ENCODE measurements around the gene PIK3C2G.
"Not testable (repeated sequence)": the region's sequence is repeated elsewhere in the genome, so short reads cannot be mapped to it uniquely, and the experiment has no call there.

PIK3C2G gene

GRCh38 chr12:18689771-18690170, 428.5 kb downstream of the PIK3C2G start:
- in situ Hi-C loops (cut with HindIII; ENCODE audit: low sequenced_read_pairs): no loop called here
- DNase-seq (ENCODE audit: low read depth): no peak
- TF ChIP-seq CTCF (IDR thresholded peaks at IDR 0.05; ENCODE audit: low read depth, low read length, missing control alignments): no peak
- no peak overlapping the region for H3K4me3 ChIP-seq (ENCODE audit: low read depth, low read length)

- H3K4me3 ChIP-seq (ENCODE audit: low read depth, low read length): no peak overlapping the region
- in situ Hi-C loops (cut with HindIII; ENCODE audit: low sequenced_read_pairs): no loop called here
- DNase-seq (ENCODE audit: low read depth): no peak
- TF ChIP-seq CTCF (IDR thresholded peaks at IDR 0.05; ENCODE audit: low read depth, low read length, missing control alignments): no peak
These were observed 429.3 kb downstream of the PIK3C2G start for GRCh38 chr12:18690653-18691052.

GRCh38 chr12:18693986-18694385, 432.7 kb downstream of the PIK3C2G start:
- H3K4me3 ChIP-seq (ENCODE audit: low read depth, low read length); in situ Hi-C loops (cut with HindIII; ENCODE audit: low sequenced_read_pairs); DNase-seq (ENCODE audit: low read depth): not testable (repeated sequence)

- no peak overlapping the region for H3K4me3 ChIP-seq (ENCODE audit: low read depth, low read length)
- DNase-seq (ENCODE audit: low read depth): peak; percentile 57
- in situ Hi-C loops (cut with HindIII; ENCODE audit: low sequenced_read_pairs): no loop called here
- TF ChIP-seq CTCF (IDR thresholded peaks at IDR 0.05; ENCODE audit: low read depth, low read length, missing control alignments): no peak
These were observed 435.8 kb downstream of the PIK3C2G start for GRCh38 chr12:18696971-18697602.

All from astrocyte of the cerebellum (primary cell).